ENCODE measurements around the gene ABHD17A. TPM values are rescaled to one million over a fixed set of nuclear protein-coding genes. Genes with fewer than 3 reads are reported as not detected.

The ABHD17A gene
- total RNA-seq, 1 donor from 2014 or later: 283 TPM

DNA sequence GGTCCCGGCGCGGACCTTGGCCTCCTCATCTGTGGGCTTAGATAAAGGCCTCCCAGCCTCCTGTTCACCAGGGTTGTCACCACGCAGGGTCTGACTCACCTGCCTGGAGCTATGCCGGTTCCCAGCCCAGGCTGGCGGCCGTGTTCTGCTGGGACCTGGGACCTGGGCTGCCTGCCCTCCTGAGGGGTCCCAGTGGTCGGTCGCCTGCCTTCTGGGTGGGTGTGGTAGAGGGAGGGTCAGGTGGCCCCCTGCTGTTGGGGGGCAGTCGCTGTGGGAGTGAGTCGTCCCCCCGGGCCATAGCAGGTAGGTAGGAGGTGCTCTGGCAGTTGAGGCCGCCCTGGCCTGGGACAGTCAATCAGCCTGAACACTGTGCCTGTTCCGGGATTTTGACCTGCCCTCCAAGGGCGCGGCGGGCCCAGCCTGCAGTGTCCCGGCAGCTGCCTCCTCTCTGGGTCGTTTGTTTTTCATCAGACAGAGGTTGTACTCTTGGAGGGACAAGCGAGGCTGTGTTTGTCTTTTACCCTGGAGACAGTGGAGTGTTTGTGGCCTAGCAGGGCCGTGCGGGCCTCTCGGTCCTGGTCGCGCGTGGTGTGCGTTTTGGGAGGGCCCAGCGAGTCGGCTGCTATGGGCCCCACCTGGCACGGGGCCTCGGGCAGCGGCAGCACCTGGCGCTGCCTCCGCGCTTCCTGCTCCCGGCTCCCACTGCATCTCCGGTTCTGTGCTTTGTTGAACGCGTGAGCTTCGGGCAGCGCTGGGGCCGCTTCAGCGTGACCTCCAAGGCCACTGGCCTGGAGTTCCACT lies 22.5 kb upstream of the ABHD17A start:
- no peak for DNase-seq (ENCODE audit: low spot score)
- TF ChIP-seq, protein P1, sequence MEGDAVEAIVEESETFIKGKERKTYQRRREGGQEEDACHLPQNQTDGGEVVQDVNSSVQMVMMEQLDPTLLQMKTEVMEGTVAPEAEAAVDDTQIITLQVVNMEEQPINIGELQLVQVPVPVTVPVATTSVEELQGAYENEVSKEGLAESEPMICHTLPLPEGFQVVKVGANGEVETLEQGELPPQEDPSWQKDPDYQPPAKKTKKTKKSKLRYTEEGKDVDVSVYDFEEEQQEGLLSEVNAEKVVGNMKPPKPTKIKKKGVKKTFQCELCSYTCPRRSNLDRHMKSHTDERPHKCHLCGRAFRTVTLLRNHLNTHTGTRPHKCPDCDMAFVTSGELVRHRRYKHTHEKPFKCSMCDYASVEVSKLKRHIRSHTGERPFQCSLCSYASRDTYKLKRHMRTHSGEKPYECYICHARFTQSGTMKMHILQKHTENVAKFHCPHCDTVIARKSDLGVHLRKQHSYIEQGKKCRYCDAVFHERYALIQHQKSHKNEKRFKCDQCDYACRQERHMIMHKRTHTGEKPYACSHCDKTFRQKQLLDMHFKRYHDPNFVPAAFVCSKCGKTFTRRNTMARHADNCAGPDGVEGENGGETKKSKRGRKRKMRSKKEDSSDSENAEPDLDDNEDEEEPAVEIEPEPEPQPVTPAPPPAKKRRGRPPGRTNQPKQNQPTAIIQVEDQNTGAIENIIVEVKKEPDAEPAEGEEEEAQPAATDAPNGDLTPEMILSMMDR (IDR thresholded peaks at IDR 0.05; ENCODE audit: unreplicated experiment): no peak
- H3K27me3 Mint-ChIP-seq (ENCODE audit: unreplicated experiment): peaks cover 3% of the 10 kb centered on the region
- peaks cover 15% of the 10 kb centered on the region for H3K4me1 Mint-ChIP-seq (ENCODE audit: unreplicated experiment)
- peaks cover 4% of the 10 kb centered on the region for H3K36me3 Mint-ChIP-seq (ENCODE audit: low read depth, unreplicated experiment)
- H3K27ac Mint-ChIP-seq (ENCODE audit: unreplicated experiment): no peak overlapping the region
- no peaks in the 10 kb centered on the region for H3K9me3 Mint-ChIP-seq (ENCODE audit: unreplicated experiment)
- H3K4me3 Mint-ChIP-seq (ENCODE audit: unreplicated experiment): no peak overlapping the region

DNA sequence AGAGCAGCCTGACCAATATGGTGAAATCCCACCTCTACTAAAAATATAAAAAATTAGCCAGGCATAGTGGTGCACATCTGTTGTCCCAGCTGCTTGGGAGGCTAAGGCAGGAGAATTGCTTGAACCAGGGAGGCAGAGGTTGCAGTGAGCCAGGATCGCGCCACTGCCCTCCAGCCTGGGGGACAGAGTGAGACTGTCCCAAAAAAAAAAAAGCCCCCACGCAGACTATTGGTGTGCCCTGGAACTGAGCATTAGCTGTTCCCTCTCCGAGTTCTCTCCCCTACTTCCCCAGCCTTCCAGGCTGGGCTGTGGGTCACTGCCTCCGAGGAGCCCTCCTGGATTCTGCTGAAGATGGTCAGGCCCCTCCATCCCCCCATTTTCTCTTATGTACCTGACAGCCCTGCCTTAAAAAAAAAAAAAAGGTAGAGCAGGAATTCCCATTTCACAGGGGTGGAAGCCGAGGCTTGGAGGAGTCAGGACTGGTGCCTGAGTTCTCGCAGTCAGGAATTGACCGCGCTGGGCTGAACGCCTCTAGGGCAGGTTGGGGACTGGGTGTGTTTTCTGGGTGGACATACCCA lies 21.8 kb upstream of the ABHD17A start:
- DNase-seq (ENCODE audit: low spot score): no peak
- TF ChIP-seq, protein P1 (IDR thresholded peaks at IDR 0.05; ENCODE audit: unreplicated experiment): no peak
- Mint-ChIP-seq H3K27me3 (ENCODE audit: unreplicated experiment) (peaks cover 3% of the 10 kb centered on the region), H3K4me3 (ENCODE audit: unreplicated experiment) (peak overlapping the region; percentile 48), H3K27ac (ENCODE audit: unreplicated experiment) (no peak overlapping the region), H3K4me1 (ENCODE audit: unreplicated experiment) (peaks cover 15% of the 10 kb centered on the region), H3K36me3 (ENCODE audit: low read depth, unreplicated experiment) (peaks cover 4% of the 10 kb centered on the region), H3K9me3 (ENCODE audit: unreplicated experiment) (no peaks in the 10 kb centered on the region)

DNA sequence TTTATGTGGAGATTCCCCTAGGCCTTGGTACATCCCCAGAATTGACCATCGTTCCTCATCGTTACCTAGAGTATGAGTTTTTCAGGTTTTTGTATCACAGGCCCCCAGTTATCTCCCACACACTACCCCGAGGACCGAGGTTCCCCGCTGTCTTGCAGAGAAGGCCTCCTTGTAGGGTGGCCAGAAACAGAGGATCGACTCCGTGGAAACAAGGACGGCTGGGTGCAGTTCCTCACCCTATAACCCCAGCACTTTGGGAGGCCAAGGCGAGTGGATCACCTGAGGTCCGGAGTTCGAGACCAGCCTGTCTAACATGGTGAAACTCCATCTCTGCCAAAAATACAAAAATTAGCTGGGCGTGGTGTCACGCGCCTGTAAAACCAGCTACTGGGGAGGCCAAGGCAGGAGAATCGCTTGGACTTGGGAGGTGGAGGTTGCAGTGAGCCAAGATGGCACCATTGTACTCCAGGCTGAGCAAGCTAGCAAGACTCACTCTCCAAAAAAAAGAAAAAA lies 20.6 kb upstream of the ABHD17A start:
- Mint-ChIP-seq H3K9me3 (ENCODE audit: unreplicated experiment) (no peaks in the 10 kb centered on the region), H3K27me3 (ENCODE audit: unreplicated experiment) (peaks cover 3% of the 10 kb centered on the region), H3K4me3 (ENCODE audit: unreplicated experiment) (peak overlapping the region; percentile 93), H3K27ac (ENCODE audit: unreplicated experiment) (peak overlapping the region; percentile 89), H3K36me3 (ENCODE audit: low read depth, unreplicated experiment) (peaks cover 4% of the 10 kb centered on the region), H3K4me1 (ENCODE audit: unreplicated experiment) (peaks cover 15% of the 10 kb centered on the region)
- no peak for DNase-seq (ENCODE audit: low spot score)
- TF ChIP-seq, protein P1 (IDR thresholded peaks at IDR 0.05; ENCODE audit: unreplicated experiment): no peak

DNA sequence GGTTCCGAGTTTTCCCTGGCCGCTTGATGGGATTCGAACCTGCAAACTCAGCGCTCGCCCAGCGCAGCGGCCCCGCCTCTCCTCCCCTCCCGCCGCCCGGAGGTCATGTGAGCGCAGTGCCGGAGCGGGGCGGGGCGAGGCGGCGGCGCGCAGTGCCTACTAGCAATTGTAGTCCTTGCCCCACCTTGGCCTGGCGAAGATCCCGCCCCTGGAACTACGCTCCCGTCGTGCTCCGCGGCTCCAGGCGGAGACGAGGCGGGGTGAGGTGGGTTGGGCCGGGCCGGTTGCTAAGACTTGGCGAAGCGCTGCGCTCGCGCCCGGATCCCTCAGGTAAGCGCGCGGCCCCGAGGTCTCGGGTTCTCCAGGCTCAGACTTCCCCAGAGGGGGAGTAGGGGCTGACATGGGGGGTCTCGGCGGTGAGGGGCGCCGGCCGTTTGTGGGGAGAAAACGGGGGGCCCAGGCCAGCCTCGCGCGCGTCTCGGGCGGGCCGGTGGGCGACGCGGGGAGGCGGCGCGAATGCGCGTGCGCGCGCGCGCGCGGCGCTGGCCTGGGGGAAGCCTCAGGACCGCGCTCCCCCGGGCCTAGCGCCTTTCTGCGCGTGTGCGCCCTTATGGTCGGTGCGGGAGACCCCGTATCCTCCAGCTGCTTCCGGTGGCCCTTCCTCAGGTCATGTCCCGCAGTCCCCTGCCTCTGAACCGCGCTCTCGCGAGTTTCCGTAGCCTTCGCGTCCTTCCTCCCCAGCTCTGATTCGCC lies 20.0 kb upstream of the ABHD17A start, which contains the start of the genes ADAT3 and SCAMP4:
TSS of gene ADAT3 (plus strand) at position 290 of the 753 bp plus-strand sequence. CDS start 6,649 bp downstream, outside the sequence.
TSS of gene SCAMP4 (plus strand) at position 290 of the 753 bp plus-strand sequence. CDS start 9,621 bp downstream, outside the sequence.
- peak within 1 kb of the TSS; percentile 93 for H3K4me3 Mint-ChIP-seq (ENCODE audit: unreplicated experiment)
- H3K9me3 Mint-ChIP-seq (ENCODE audit: unreplicated experiment): no peaks in the 10 kb centered on the region
- H3K36me3 Mint-ChIP-seq (ENCODE audit: low read depth, unreplicated experiment): peaks cover 4% of the 10 kb centered on the region
- TF ChIP-seq, protein P1 (IDR thresholded peaks at IDR 0.05; ENCODE audit: unreplicated experiment): no peak
- peaks cover 3% of the 10 kb centered on the region for H3K27me3 Mint-ChIP-seq (ENCODE audit: unreplicated experiment)
- peak within 1 kb of the TSS; percentile 89 for H3K27ac Mint-ChIP-seq (ENCODE audit: unreplicated experiment)
- DNase-seq (ENCODE audit: low spot score): peak; percentile 98
- H3K4me1 Mint-ChIP-seq (ENCODE audit: unreplicated experiment): peaks cover 15% of the 10 kb centered on the region
